Sigmoid colon (tissue), 4 donors: ENCODE results near the gene UTP25.

Experiments used
- POLR2A ChIP-seq, 2 donors: fragments of 450-650 bp; IDR thresholded peaks; one replicate each; pipeline ENCODE4 v1.6.1; 2016; ENCODE audit warnings: antibody characterized with exemption in 2 of 2, mild to moderate bottlenecking in 2 of 2, moderate library complexity in 2 of 2
- POLR2AphosphoS5 ChIP-seq, 4 donors: sonication (generic); formaldehyde crosslinking; IDR thresholded peaks; one replicate each; pipeline ENCODE4 v1.6.1; 2017; ENCODE audit warnings: antibody characterized with exemption in 4 of 4
- TF ChIP-seq, protein P1 (sequence below), 4 experiments: fragments of 450-650 bp in 3 of 4; fragments of 200-600 bp in 1 of 4; IDR thresholded peaks; one replicate each; pipeline ENCODE4 v1.5.1; 2016 to 2019; ENCODE audit warnings: antibody characterized with exemption in 4 of 4, mild to moderate bottlenecking in 3 of 4, moderate library complexity in 2 of 4

- TF ChIP-seq POLR2AphosphoS5 (IDR thresholded peaks at IDR 0.05) = no peak
- TF ChIP-seq, protein P1, sequence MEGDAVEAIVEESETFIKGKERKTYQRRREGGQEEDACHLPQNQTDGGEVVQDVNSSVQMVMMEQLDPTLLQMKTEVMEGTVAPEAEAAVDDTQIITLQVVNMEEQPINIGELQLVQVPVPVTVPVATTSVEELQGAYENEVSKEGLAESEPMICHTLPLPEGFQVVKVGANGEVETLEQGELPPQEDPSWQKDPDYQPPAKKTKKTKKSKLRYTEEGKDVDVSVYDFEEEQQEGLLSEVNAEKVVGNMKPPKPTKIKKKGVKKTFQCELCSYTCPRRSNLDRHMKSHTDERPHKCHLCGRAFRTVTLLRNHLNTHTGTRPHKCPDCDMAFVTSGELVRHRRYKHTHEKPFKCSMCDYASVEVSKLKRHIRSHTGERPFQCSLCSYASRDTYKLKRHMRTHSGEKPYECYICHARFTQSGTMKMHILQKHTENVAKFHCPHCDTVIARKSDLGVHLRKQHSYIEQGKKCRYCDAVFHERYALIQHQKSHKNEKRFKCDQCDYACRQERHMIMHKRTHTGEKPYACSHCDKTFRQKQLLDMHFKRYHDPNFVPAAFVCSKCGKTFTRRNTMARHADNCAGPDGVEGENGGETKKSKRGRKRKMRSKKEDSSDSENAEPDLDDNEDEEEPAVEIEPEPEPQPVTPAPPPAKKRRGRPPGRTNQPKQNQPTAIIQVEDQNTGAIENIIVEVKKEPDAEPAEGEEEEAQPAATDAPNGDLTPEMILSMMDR (IDR thresholded peaks at IDR 0.05) = no peak
- TF ChIP-seq POLR2A (IDR thresholded peaks at IDR 0.05) = no peak
These were observed 9.9 kb downstream of the UTP25 start for GRCh38 chr1:209837671-209838070.
